GM23248 (cell line): ENCODE measurements around the gene MTHFD2L. TPM values are rescaled to one million over a fixed set of nuclear protein-coding genes. Genes with fewer than 3 reads are reported as not detected.

Experiments used
- DNase-seq: peaks from one replicate; pipeline ENCODE4 v3.0.0-alpha.2; 2015
- H2AFZ ChIP-seq: fragments of 200-600 bp; sonication (generic); 2 replicates; pipeline ENCODE4 v1.6.1; 2016; ENCODE audit warnings: antibody characterized with exemption
- H3F3A ChIP-seq: fragments of 200-600 bp; sonication (generic); 2 replicates; pipeline ENCODE4 v1.6.1; 2016; ENCODE audit warnings: mild to moderate bottlenecking, antibody characterized with exemption, mixed run types; ENCODE audit not compliant: insufficient read depth
- H3K27ac ChIP-seq: fragments of 200-600 bp; sonication (generic); 2 replicates; pipeline ENCODE4 v1.5.1; 2016; ENCODE audit warnings: mild to moderate bottlenecking
- H3K27me3 ChIP-seq: fragments of 200-600 bp; sonication (generic); replicated peaks from 2 replicates; pipeline ENCODE4 v1.6.1; 2016; ENCODE audit warnings: mild to moderate bottlenecking; ENCODE audit not compliant: insufficient read depth
- H3K36me3 ChIP-seq: fragments of 200-600 bp; sonication (generic); 2 replicates; pipeline ENCODE4 v1.6.1; 2016; ENCODE audit warnings: low read depth, mild to moderate bottlenecking
- H3K4me1 ChIP-seq: fragments of 200-600 bp; sonication (generic); 2 replicates; pipeline ENCODE4 v1.6.1; 2016; ENCODE audit warnings: mild to moderate bottlenecking; ENCODE audit not compliant: insufficient read depth
- H3K4me2 ChIP-seq: fragments of 200-600 bp; sonication (generic); one replicate; pipeline ENCODE4 v1.6.1; 2016; ENCODE audit warnings: mild to moderate bottlenecking; ENCODE audit not compliant: unreplicated experiment
- H3K4me3 ChIP-seq: fragments of 200-600 bp; sonication (generic); 2 replicates; pipeline ENCODE4 v1.5.1; 2016; ENCODE audit warnings: mild to moderate bottlenecking
- H3K79me2 ChIP-seq: fragments of 200-600 bp; sonication (generic); 2 replicates; pipeline ENCODE4 v1.6.1; 2016; ENCODE audit warnings: mild to moderate bottlenecking; ENCODE audit not compliant: insufficient read depth
- H3K9ac ChIP-seq: fragments of 200-600 bp; sonication (generic); 2 replicates; pipeline ENCODE4 v1.6.1; 2016; ENCODE audit warnings: mild to moderate bottlenecking
- H3K9me2 ChIP-seq: fragments of 200-600 bp; sonication (generic); 2 replicates; pipeline ENCODE4 v1.6.1; 2016; ENCODE audit warnings: mixed run types, mild to moderate bottlenecking, moderate library complexity; ENCODE audit not compliant: insufficient read depth
- H3K9me3 ChIP-seq: fragments of 200-600 bp; sonication (generic); one replicate; pipeline ENCODE4 v1.6.1; 2017; ENCODE audit warnings: low read depth
- H4K20me1 ChIP-seq: fragments of 200-600 bp; sonication (generic); 2 replicates; pipeline ENCODE4 v1.6.0; 2016; ENCODE audit not compliant: insufficient read depth
- EZH2 ChIP-seq: fragments of 200-600 bp; sonication (generic); IDR thresholded peaks from 2 replicates; pipeline ENCODE4 v1.6.1; 2018; ENCODE audit warnings: antibody characterized with exemption, mild to moderate bottlenecking; ENCODE audit not compliant: insufficient read depth, poor library complexity, severe bottlenecking
- EZH2phosphoT487 ChIP-seq: fragments of 200-600 bp; sonication (generic); IDR thresholded peaks from 2 replicates; pipeline ENCODE4 v1.6.1; 2018; ENCODE audit warnings: antibody characterized with exemption, moderate library complexity, mild to moderate bottlenecking, low read depth; ENCODE audit not compliant: insufficient read depth
- WGBS, 2 experiments: methylation state at CpG; one replicate each; pipeline ENCODE4 v1.1.6; 2015 to 2017; ENCODE audit warnings: low lambda C conversion rate in 2 of 2, low coverage in 1 of 2; ENCODE audit errors: missing lambda C conversion rate in 2 of 2; 5-methylcytosine and 5-hydroxymethylcytosine counted together
- in situ Hi-C: fragments of 300-500 bp; cut with MboI; formaldehyde crosslinking; loops from 2 replicates; pipeline ENCODE4 v1.15.0; 2020
- polyA plus RNA-seq: library from polyadenylated mRNA; unstranded; fragments of >200 nt; fragmentation: Nextera tagmentation; extraction: Ambion mirVana; gene quantifications from 2 replicates; pipeline ENCODE4 v1.2.1, GENCODE V29; 2016
- total RNA-seq: library from RNA; depleted of rRNA; stranded (reverse); fragments of >200 nt; shearing (Covaris generic); gene quantifications from 2 replicates; pipeline ENCODE4 v1.2.3, GENCODE V29; 2014

The MTHFD2L gene
- total and polyA plus RNA-seq, 2 experiments from 2014 or later, result 6.3 to 7.9 TPM

GRCh38 chr4:74328501-74328900 lies 170.6 kb downstream of the MTHFD2L start:
- H3K9ac ChIP-seq, result no peak overlapping the region
- H3K79me2 ChIP-seq, result no peaks in the 10 kb centered on the region
- no peaks in the 10 kb centered on the region for H3K36me3 ChIP-seq
- no peak overlapping the region for H3K4me3 ChIP-seq
- peak overlapping the region; percentile 45 for H3K27ac ChIP-seq
- peaks cover 15% of the 10 kb centered on the region for H3K4me1 ChIP-seq
- 100% methylated on average over 1 of the region's 1 CpG for WGBS, 2 experiments
- no peaks in the 10 kb centered on the region for H3K9me3 ChIP-seq
- no peaks in the 10 kb centered on the region for H4K20me1 ChIP-seq
- H2AFZ ChIP-seq, result peak overlapping the region; percentile 61
- TF ChIP-seq EZH2 (no peak), EZH2phosphoT487 (no peak)
- H3K4me2 ChIP-seq, result peak overlapping the region; percentile 60
- in situ Hi-C loops, result no loop called here
- H3F3A ChIP-seq, result peaks cover 15% of the 10 kb centered on the region
- DNase-seq, result peak; percentile 65
- H3K9me2 ChIP-seq, result no peaks in the 10 kb centered on the region
- H3K27me3 ChIP-seq, result no peaks in the 10 kb centered on the region

- TF ChIP-seq EZH2 (no peak), EZH2phosphoT487 (no peak)
- Histone ChIP-seq H3K36me3 (no peaks in the 10 kb centered on the region), H3K27me3 (no peaks in the 10 kb centered on the region), H3K9me2 (no peaks in the 10 kb centered on the region), H4K20me1 (no peaks in the 10 kb centered on the region), H3K9me3 (no peaks in the 10 kb centered on the region), H3K4me1 (peaks cover 15% of the 10 kb centered on the region), H3K4me3 (no peak overlapping the region), H2AFZ (peak overlapping the region; percentile 61; the same call in 1 of the 2 replicates), H3K9ac (no peak overlapping the region), H3K4me2 (no peak overlapping the region), H3F3A (peaks cover 15% of the 10 kb centered on the region), H3K79me2 (no peaks in the 10 kb centered on the region), H3K27ac (no peak overlapping the region)
- in situ Hi-C loops, result no loop called here
- no peak for DNase-seq
These were observed 171.4 kb downstream of the MTHFD2L start for GRCh38 chr4:74329307-74329706.

- Histone ChIP-seq H3K9me2 (no peaks in the 10 kb centered on the region), H3K27me3 (no peaks in the 10 kb centered on the region), H3K9ac (no peak overlapping the region), H3K4me2 (no peak overlapping the region), H3K4me3 (no peak overlapping the region), H3K9me3 (no peaks in the 10 kb centered on the region), H3F3A (peaks cover 15% of the 10 kb centered on the region), H2AFZ (no peak overlapping the region), H3K36me3 (no peaks in the 10 kb centered on the region), H4K20me1 (no peaks in the 10 kb centered on the region), H3K79me2 (no peaks in the 10 kb centered on the region), H3K4me1 (peaks cover 15% of the 10 kb centered on the region), H3K27ac (no peak overlapping the region)
- TF ChIP-seq EZH2phosphoT487 (no peak), EZH2 (no peak)
- in situ Hi-C loops, result no loop called here
- no peak for DNase-seq
- WGBS, 2 experiments, result 77 to 81% methylated on average over 9 of the region's 9 CpGs
These were observed 172.4 kb downstream of the MTHFD2L start for GRCh38 chr4:74330295-74330750.

- H3K9me3 ChIP-seq, result no peaks in the 10 kb centered on the region
- DNase-seq, result no peak
- H4K20me1 ChIP-seq, result no peaks in the 10 kb centered on the region
- H3K9me2 ChIP-seq, result no peaks in the 10 kb centered on the region
- no peak overlapping the region for H3K9ac ChIP-seq
- no peak overlapping the region for H3K4me3 ChIP-seq
- no peaks in the 10 kb centered on the region for H3K36me3 ChIP-seq
- H3K4me1 ChIP-seq, result peaks cover 15% of the 10 kb centered on the region
- no peak overlapping the region for H3K4me2 ChIP-seq
- no peaks in the 10 kb centered on the region for H3K27me3 ChIP-seq
- in situ Hi-C loops, result no loop called here
- H2AFZ ChIP-seq, result peak overlapping the region; percentile 21; the same call in 1 of the 2 replicates
- peaks cover 15% of the 10 kb centered on the region for H3F3A ChIP-seq
- H3K79me2 ChIP-seq, result no peaks in the 10 kb centered on the region
- TF ChIP-seq EZH2, result no peak
- TF ChIP-seq EZH2phosphoT487, result no peak
- 45 to 52% methylated on average over 2 of the region's 2 CpGs for WGBS, 2 experiments
- H3K27ac ChIP-seq, result no peak overlapping the region
These were observed 173.3 kb downstream of the MTHFD2L start for GRCh38 chr4:74331252-74331651.

GRCh38 chr4:74331944-74332343 lies 174.0 kb downstream of the MTHFD2L start:
- H3K9me2 ChIP-seq, result no peaks in the 10 kb centered on the region

More at GRCh38 chr4:74331944-74332343, 174.0 kb downstream of the MTHFD2L start:
- Histone ChIP-seq H3K4me3 (no peak overlapping the region), H3K27ac (no peak overlapping the region), H3K9ac (no peak overlapping the region), H4K20me1 (no peaks in the 10 kb centered on the region), H2AFZ (no peak overlapping the region), H3K9me3 (no peaks in the 10 kb centered on the region), H3K4me1 (peaks cover 15% of the 10 kb centered on the region), H3K36me3 (no peaks in the 10 kb centered on the region), H3K79me2 (no peaks in the 10 kb centered on the region), H3K27me3 (no peaks in the 10 kb centered on the region), H3F3A (peaks cover 15% of the 10 kb centered on the region), H3K4me2 (no peak overlapping the region)
- no peak for DNase-seq
- in situ Hi-C loops, result no loop called here
- no peak for TF ChIP-seq EZH2
- TF ChIP-seq EZH2phosphoT487, result no peak
